ENCODE data around the gene SIDT2.
A peak's percentile ranks its signal among the peaks of the same experiment; 100 is the strongest.

Gene SIDT2

DNA sequence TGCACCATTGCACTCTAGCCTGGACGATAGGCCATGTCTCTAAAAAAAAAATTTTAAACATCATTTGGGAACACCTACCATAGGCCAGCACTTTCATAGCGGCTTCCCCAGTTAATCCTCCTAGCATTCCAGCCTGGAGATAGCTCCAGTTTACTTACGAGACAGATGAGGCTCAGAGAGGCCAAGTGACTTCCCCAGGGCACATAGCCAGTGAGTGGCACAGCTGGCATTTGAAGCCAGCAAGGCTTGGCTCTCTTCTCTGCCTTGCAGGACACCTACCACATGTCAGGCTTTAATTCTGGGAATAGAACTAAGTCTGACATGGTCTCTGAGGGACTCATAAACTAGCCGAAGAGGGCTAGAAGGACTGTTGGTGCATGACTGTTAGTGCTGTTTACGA lies 15.7 kb downstream of the SIDT2 start:
- no peak for DNase-seq (ENCODE audit: low read depth)
- H3K4me3 ChIP-seq (ENCODE audit: low read depth, low read length), result no peak overlapping the region
- TF ChIP-seq MYC (IDR thresholded peaks at IDR 0.05; ENCODE audit: low read depth, low read length) (no peak), POLR2A (IDR thresholded peaks at IDR 0.05; ENCODE audit: extremely low read depth, insufficient read length) (no peak)
- TF ChIP-seq, protein P1, sequence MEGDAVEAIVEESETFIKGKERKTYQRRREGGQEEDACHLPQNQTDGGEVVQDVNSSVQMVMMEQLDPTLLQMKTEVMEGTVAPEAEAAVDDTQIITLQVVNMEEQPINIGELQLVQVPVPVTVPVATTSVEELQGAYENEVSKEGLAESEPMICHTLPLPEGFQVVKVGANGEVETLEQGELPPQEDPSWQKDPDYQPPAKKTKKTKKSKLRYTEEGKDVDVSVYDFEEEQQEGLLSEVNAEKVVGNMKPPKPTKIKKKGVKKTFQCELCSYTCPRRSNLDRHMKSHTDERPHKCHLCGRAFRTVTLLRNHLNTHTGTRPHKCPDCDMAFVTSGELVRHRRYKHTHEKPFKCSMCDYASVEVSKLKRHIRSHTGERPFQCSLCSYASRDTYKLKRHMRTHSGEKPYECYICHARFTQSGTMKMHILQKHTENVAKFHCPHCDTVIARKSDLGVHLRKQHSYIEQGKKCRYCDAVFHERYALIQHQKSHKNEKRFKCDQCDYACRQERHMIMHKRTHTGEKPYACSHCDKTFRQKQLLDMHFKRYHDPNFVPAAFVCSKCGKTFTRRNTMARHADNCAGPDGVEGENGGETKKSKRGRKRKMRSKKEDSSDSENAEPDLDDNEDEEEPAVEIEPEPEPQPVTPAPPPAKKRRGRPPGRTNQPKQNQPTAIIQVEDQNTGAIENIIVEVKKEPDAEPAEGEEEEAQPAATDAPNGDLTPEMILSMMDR (IDR thresholded peaks at IDR 0.05; ENCODE audit: low read depth, low read length), result no peak
- TF ChIP-seq, protein P2, sequence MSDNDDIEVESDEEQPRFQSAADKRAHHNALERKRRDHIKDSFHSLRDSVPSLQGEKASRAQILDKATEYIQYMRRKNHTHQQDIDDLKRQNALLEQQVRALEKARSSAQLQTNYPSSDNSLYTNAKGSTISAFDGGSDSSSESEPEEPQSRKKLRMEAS (IDR thresholded peaks at IDR 0.05; ENCODE audit: low read depth, low read length), result no peak

DNA sequence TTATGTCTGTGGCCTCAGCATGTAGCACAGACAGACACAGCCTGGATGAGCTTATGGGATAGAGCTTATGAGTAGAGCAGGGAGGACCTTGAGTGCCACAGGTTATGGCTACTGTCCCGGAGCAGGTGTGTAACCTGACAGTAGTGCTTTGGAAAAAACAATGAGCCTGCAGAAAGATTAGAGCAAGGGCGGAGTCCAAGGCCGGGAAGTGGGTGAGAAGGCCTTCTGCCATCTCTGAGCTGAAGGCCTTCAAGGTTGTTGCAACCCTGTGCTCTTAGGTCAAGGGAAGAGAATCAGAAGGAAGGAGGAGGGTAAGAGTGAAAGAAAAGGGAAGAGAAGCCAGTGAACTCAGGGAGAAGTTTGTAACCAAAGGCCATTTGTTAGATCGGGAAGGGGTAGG lies 16.7 kb downstream of the SIDT2 start:
- no peak overlapping the region for H3K4me3 ChIP-seq (ENCODE audit: low read depth, low read length)
- no peak for DNase-seq (ENCODE audit: low read depth)
- no peak for TF ChIP-seq POLR2A (IDR thresholded peaks at IDR 0.05; ENCODE audit: extremely low read depth, insufficient read length)
- TF ChIP-seq MYC (IDR thresholded peaks at IDR 0.05; ENCODE audit: low read depth, low read length), result no peak
- TF ChIP-seq, protein P1 (IDR thresholded peaks at IDR 0.05; ENCODE audit: low read depth, low read length), result no peak
- TF ChIP-seq, protein P2 (IDR thresholded peaks at IDR 0.05; ENCODE audit: low read depth, low read length), result no peak

DNA sequence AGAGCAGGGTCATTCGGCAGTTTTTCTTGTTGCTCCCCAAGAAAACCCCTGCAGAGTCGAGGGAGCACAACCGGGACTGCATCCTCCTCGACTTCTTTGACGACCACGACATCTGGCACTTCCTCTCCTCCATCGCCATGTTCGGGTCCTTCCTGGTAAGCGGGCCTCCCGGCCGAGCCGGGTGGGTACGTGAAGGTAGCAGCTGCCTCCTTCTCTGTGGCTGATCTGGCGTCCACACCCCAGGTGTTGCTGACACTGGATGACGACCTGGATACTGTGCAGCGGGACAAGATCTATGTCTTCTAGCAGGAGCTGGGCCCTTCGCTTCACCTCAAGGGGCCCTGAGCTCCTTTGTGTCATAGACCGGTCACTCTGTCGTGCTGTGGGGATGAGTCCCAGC lies 17.2 kb downstream of the SIDT2 start:
- TF ChIP-seq POLR2A (IDR thresholded peaks at IDR 0.05; ENCODE audit: extremely low read depth, insufficient read length), result no peak
- TF ChIP-seq, protein P2 (IDR thresholded peaks at IDR 0.05; ENCODE audit: low read depth, low read length), result no peak
- TF ChIP-seq MYC (IDR thresholded peaks at IDR 0.05; ENCODE audit: low read depth, low read length), result no peak
- TF ChIP-seq, protein P1 (IDR thresholded peaks at IDR 0.05; ENCODE audit: low read depth, low read length), result no peak
- no peak overlapping the region for H3K4me3 ChIP-seq (ENCODE audit: low read depth, low read length)
- DNase-seq (ENCODE audit: low read depth), result no peak

DNA sequence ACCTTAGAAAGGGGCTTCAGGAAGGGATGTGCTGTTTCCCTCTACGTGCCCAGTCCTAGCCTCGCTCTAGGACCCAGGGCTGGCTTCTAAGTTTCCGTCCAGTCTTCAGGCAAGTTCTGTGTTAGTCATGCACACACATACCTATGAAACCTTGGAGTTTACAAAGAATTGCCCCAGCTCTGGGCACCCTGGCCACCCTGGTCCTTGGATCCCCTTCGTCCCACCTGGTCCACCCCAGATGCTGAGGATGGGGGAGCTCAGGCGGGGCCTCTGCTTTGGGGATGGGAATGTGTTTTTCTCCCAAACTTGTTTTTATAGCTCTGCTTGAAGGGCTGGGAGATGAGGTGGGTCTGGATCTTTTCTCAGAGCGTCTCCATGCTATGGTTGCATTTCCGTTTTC lies 18.5 kb downstream of the SIDT2 start:
- no peak for DNase-seq (ENCODE audit: low read depth)
- no peak for TF ChIP-seq POLR2A (IDR thresholded peaks at IDR 0.05; ENCODE audit: extremely low read depth, insufficient read length)
- TF ChIP-seq MYC (IDR thresholded peaks at IDR 0.05; ENCODE audit: low read depth, low read length), result no peak
- TF ChIP-seq, protein P1 (IDR thresholded peaks at IDR 0.05; ENCODE audit: low read depth, low read length), result no peak
- TF ChIP-seq, protein P2 (IDR thresholded peaks at IDR 0.05; ENCODE audit: low read depth, low read length), result no peak
- no peak overlapping the region for H3K4me3 ChIP-seq (ENCODE audit: low read depth, low read length)

DNA sequence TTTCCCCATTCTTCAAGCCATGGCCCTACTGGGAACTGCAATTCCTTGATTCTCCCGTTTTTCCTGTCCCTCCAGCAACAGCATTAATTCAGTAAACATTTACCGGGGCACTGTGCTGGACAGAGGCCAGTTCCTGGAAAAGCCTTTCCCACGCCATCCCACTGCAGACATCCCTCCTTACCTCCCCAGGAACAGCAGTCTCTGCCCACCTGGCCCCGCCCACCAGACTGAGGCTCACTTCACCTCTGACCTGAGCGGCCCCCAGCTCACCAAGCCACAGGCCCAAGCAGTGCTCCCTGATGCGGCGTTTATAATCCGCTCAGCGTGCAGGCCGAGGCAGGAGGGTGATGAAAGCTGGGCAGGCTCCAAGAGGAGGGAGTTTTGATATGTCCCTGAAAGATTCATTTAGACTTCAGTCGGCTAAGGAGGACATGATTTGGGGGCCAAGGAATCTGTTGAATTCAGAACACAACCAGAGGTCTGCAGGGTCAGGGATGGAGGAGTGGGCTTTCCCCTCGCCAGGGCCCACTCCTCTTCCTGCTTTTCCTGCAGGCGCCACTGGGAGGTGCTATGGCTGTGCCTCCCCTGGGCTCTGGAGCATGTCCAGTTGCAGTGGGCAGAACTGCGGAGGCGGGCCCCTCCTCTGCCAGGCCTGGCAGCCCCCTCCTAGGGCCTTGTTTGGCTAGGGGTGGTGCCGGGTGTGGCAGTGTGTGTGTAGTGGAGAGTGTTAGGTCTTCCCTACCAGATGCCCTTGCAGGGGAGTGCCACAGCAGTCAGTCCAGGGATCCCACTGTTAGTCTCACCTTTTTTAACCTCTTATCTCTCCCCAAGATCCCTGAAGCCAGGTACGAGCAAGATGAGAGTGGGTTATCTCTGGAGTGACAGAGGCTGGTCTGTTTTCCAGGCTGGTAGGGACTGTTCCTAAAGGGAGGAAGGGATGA lies 19.2 kb downstream of the SIDT2 start:
- no peak for DNase-seq (ENCODE audit: low read depth)
- H3K4me3 ChIP-seq (ENCODE audit: low read depth, low read length), result no peak overlapping the region
- TF ChIP-seq, protein P2 (IDR thresholded peaks at IDR 0.05; ENCODE audit: low read depth, low read length), result no peak
- TF ChIP-seq POLR2A (IDR thresholded peaks at IDR 0.05; ENCODE audit: extremely low read depth, insufficient read length) (no peak), MYC (IDR thresholded peaks at IDR 0.05; ENCODE audit: low read depth, low read length) (no peak)
- TF ChIP-seq, protein P1 (IDR thresholded peaks at IDR 0.05; ENCODE audit: low read depth, low read length), result peak; percentile 68
